OCI-LY1 (cell line): ENCODE measurements around the gene CDH13.

Experiments used
- H2AFZ ChIP-seq: fragments of 200-600 bp; sonication (generic), shearing (Covaris generic); 2 replicates; pipeline ENCODE4 v1.6.0; 2014; ENCODE audit warnings: antibody characterized with exemption, mild to moderate bottlenecking, low read length
- H3F3A ChIP-seq: fragments of 200-600 bp; sonication (generic), shearing (Covaris generic); 2 replicates; pipeline ENCODE4 v1.6.0; 2014; ENCODE audit warnings: mild to moderate bottlenecking, antibody characterized with exemption, low read length, moderate library complexity; ENCODE audit not compliant: insufficient read depth
- H3K27ac ChIP-seq: fragments of 200-600 bp; sonication (generic); 2 replicates; pipeline ENCODE4 v1.5.1; 2014; ENCODE audit warnings: low read length, mixed run types, mild to moderate bottlenecking, low read depth; ENCODE audit not compliant: poor library complexity, severe bottlenecking
- H3K27me3 ChIP-seq: fragments of 200-600 bp; sonication (generic); 2 replicates; pipeline ENCODE4 v1.6.0; 2014; ENCODE audit warnings: antibody characterized with exemption, mild to moderate bottlenecking, low read length, moderate library complexity; ENCODE audit not compliant: insufficient read depth
- H3K36me3 ChIP-seq: fragments of 200-600 bp; sonication (generic); 2 replicates; pipeline ENCODE4 v1.6.1; 2014; ENCODE audit warnings: mild to moderate bottlenecking, antibody characterized with exemption, low read length, moderate library complexity, mixed read lengths; ENCODE audit not compliant: insufficient read depth
- H3K4me1 ChIP-seq: fragments of 200-600 bp; sonication (generic); 2 replicates; pipeline ENCODE4 v1.5.1; 2014; ENCODE audit warnings: mild to moderate bottlenecking, low read length, moderate library complexity; ENCODE audit not compliant: insufficient read depth, severe bottlenecking
- H3K4me2 ChIP-seq: fragments of 200-600 bp; sonication (generic), shearing (Covaris generic); 2 replicates; pipeline ENCODE4 v1.6.1; 2014; ENCODE audit warnings: low read length
- H3K4me3 ChIP-seq: fragments of 200-600 bp; sonication (generic); 2 replicates; pipeline ENCODE4 v1.5.1; 2014; ENCODE audit warnings: low read length, low read depth, mild to moderate bottlenecking, mixed read lengths; ENCODE audit not compliant: poor library complexity, severe bottlenecking
- H3K79me2 ChIP-seq: fragments of 200-600 bp; shearing (Covaris generic); 2 replicates; pipeline ENCODE4 v1.6.1; 2016; ENCODE audit warnings: mixed run types, low read length, mixed read lengths; ENCODE audit not compliant: insufficient read depth
- H3K9ac ChIP-seq: fragments of 200-600 bp; sonication (generic), shearing (Covaris generic); 2 replicates; pipeline ENCODE4 v1.6.1; 2014; ENCODE audit warnings: mild to moderate bottlenecking, low read length, mixed read lengths
- H3K9me2 ChIP-seq: fragments of 200-600 bp; sonication (generic), shearing (Covaris generic); 2 replicates; pipeline ENCODE4 v1.6.1; 2014; ENCODE audit warnings: low read depth, mild to moderate bottlenecking, low read length, mixed read lengths
- H3K9me3 ChIP-seq: fragments of 200-600 bp; shearing (Covaris generic); 2 replicates; pipeline ENCODE4 v1.6.1; 2014; ENCODE audit warnings: low read length, mixed read lengths
- H4K20me1 ChIP-seq: fragments of 200-600 bp; sonication (generic), shearing (Covaris generic); 2 replicates; pipeline ENCODE4 v1.6.0; 2016; ENCODE audit warnings: mild to moderate bottlenecking, low read length; ENCODE audit not compliant: insufficient read depth
- EZH2 ChIP-seq: fragments of 200-600 bp; sonication (generic), shearing (Covaris generic); IDR thresholded peaks from 2 replicates; pipeline ENCODE4 v1.8.0; 2017; ENCODE audit warnings: borderline replicate concordance, mixed run types, mild to moderate bottlenecking, antibody characterized with exemption, low read length, moderate library complexity, mixed read lengths
- TF ChIP-seq, protein P1 (sequence below): fragments of 200-600 bp; sonication (generic), shearing (Covaris generic); IDR thresholded peaks from 2 replicates; pipeline ENCODE4 v1.5.1; 2017; ENCODE audit warnings: mild to moderate bottlenecking, antibody characterized with exemption, low read length, moderate library complexity, mixed read lengths

The CDH13 gene

DNA sequence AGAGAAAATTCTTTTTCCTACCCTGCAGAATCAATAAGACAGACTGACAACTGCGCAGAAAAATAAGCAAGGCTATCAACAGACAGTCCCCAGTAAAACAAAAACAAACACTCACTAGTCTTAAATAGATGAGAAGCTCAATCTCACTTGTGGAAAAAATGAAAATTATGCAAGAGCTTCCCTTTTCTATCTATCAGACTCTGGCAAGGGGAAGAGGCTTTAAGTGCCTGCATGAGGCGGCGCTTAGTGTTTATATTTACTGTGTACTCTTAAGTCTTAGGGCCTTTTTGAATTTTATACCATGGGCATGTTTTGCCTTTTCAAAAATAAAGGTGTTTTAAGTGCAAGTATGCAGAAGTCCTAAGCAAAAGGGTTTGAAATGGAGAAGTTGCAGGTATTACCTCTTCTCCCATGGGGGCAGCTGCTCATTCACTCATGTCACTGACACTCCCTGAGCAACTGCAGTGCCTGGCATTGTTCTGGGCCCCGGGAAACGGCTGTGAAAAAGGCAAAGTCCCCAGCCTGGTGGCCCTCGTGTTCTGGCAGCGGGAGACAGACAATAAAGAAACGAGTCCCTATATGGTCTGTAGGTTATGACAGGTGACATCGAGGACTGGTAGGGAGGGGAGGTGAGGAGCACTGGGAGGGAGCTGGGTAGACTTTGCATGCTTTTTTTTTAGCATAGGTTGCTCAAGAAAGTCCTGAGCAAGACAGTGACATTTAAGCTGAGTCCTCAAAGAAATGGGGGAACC is 1216.2 kb downstream of the CDH13 start:
- peak overlapping the region; percentile 45 for H3K4me3 ChIP-seq
- TF ChIP-seq, protein P1, sequence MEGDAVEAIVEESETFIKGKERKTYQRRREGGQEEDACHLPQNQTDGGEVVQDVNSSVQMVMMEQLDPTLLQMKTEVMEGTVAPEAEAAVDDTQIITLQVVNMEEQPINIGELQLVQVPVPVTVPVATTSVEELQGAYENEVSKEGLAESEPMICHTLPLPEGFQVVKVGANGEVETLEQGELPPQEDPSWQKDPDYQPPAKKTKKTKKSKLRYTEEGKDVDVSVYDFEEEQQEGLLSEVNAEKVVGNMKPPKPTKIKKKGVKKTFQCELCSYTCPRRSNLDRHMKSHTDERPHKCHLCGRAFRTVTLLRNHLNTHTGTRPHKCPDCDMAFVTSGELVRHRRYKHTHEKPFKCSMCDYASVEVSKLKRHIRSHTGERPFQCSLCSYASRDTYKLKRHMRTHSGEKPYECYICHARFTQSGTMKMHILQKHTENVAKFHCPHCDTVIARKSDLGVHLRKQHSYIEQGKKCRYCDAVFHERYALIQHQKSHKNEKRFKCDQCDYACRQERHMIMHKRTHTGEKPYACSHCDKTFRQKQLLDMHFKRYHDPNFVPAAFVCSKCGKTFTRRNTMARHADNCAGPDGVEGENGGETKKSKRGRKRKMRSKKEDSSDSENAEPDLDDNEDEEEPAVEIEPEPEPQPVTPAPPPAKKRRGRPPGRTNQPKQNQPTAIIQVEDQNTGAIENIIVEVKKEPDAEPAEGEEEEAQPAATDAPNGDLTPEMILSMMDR = no peak
- no peak for TF ChIP-seq EZH2
- H3K4me2 ChIP-seq = peak overlapping the region; percentile 79
- H3K27me3 ChIP-seq = no peaks in the 10 kb centered on the region
- H3K4me1 ChIP-seq = peaks cover 35% of the 10 kb centered on the region
- H3K27ac ChIP-seq = peak overlapping the region; percentile 75
- no peaks in the 10 kb centered on the region for H4K20me1 ChIP-seq
- peak overlapping the region; percentile 23; the same call in 1 of the 2 replicates for H3K9ac ChIP-seq
- no peaks in the 10 kb centered on the region for H3F3A ChIP-seq
- H2AFZ ChIP-seq = no peak overlapping the region
- H3K9me2 ChIP-seq = no peaks in the 10 kb centered on the region
- no peaks in the 10 kb centered on the region for H3K79me2 ChIP-seq
- H3K36me3 ChIP-seq = no peaks in the 10 kb centered on the region
- H3K9me3 ChIP-seq = no peaks in the 10 kb centered on the region

DNA sequence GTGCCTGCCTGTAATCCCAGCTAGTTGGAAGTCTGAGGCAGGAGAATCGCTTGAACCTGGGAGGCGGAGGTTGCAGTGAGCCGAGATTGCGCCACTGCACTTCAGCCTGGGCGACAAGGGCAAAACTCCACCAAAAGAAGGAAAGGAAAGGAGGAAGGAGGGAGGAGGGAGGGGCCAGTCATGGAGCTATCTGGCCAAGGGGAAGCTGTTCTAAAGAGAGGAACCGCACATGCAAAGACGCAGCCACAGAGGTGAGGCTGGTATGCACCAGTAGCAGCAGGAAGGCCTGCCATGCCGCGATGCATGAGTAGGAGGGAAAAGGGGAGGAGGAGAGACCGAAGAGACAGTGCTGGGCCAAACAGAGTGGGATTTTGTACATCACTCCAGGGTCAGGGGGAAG is 1216.9 kb downstream of the CDH13 start:
- Histone ChIP-seq H3K36me3 (no peaks in the 10 kb centered on the region), H4K20me1 (no peaks in the 10 kb centered on the region), H3K79me2 (no peaks in the 10 kb centered on the region), H3K9me3 (no peaks in the 10 kb centered on the region), H3K4me2 (peak overlapping the region; percentile 79), H2AFZ (no peak overlapping the region), H3K4me1 (peaks cover 35% of the 10 kb centered on the region), H3K27ac (peak overlapping the region; percentile 75), H3K9me2 (no peaks in the 10 kb centered on the region), H3K9ac (peak overlapping the region; percentile 23; the same call in 1 of the 2 replicates), H3F3A (no peaks in the 10 kb centered on the region), H3K4me3 (peak overlapping the region; percentile 45), H3K27me3 (no peaks in the 10 kb centered on the region)
- TF ChIP-seq, protein P1 = no peak
- TF ChIP-seq EZH2 = no peak

DNA sequence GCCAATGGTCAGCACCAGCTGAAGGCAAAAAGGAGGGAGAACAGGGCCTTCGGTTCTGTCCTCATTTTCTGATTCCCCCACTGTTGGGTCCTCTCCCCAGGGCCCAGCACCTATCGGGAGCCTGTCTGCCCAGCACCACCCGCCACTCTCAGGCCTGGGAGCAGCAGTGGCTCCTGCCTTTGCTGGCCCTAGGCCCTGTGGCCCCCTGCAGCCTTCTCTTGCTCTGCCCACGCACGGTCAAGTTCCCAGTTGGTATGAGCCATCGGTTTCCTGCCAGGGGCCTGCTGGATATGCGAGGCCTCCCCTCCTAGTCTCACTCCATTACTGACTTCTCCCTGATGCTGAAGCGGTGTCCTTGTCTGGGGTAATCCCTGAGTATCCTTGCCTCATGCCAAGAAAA is 1218.5 kb downstream of the CDH13 start:
- Histone ChIP-seq H3K9me2 (no peaks in the 10 kb centered on the region), H4K20me1 (no peaks in the 10 kb centered on the region), H3K79me2 (no peaks in the 10 kb centered on the region), H3F3A (no peaks in the 10 kb centered on the region), H3K9ac (no peak overlapping the region), H3K27me3 (no peaks in the 10 kb centered on the region), H3K4me3 (no peak overlapping the region), H3K27ac (no peak overlapping the region), H3K36me3 (no peaks in the 10 kb centered on the region), H2AFZ (no peak overlapping the region), H3K4me1 (peaks cover 35% of the 10 kb centered on the region), H3K9me3 (no peaks in the 10 kb centered on the region), H3K4me2 (no peak overlapping the region)
- TF ChIP-seq, protein P1 = no peak
- TF ChIP-seq EZH2 = no peak
